Skeletal muscle tissue (tissue), 4 donors: ENCODE measurements around the gene PRDM5. TPM values are rescaled to one million over a fixed set of nuclear protein-coding genes. Genes with fewer than 3 reads are reported as not detected.

Experiments
- H3K27ac ChIP-seq: one replicate; pipeline ENCODE4 v1.7.0; 2013; ENCODE audit warnings: mild to moderate bottlenecking, low read depth, low read length, inconsistent platforms
- H3K27me3 ChIP-seq, 3 donors: one replicate each; pipeline ENCODE4 v1.7.0; 2013; ENCODE audit warnings: low read length in 3 of 3; ENCODE audit not compliant: control insufficient read depth in 3 of 3, insufficient read depth in 3 of 3
- H3K36me3 ChIP-seq, 3 donors: one replicate each; pipeline ENCODE4 v1.7.0; 2013; ENCODE audit warnings: low read length in 3 of 3; ENCODE audit not compliant: control insufficient read depth in 3 of 3, insufficient read depth in 3 of 3
- H3K4me1 ChIP-seq, 3 donors: one replicate each; pipeline ENCODE4 v1.7.0; 2013; ENCODE audit warnings: low read length in 3 of 3, mild to moderate bottlenecking in 3 of 3; ENCODE audit not compliant: control insufficient read depth in 3 of 3, insufficient read depth in 3 of 3
- H3K4me3 ChIP-seq, 3 donors: one replicate each; pipeline ENCODE4 v1.7.0; 2013; ENCODE audit warnings: low read length in 3 of 3
- H3K9ac ChIP-seq, 3 donors: one replicate each; pipeline ENCODE4 v1.7.0; 2013; ENCODE audit warnings: low read length in 3 of 3, mild to moderate bottlenecking in 3 of 3, moderate library complexity in 2 of 3, low read depth in 1 of 3
- H3K9me3 ChIP-seq, 3 donors: one replicate each; pipeline ENCODE4 v1.7.0; 2013; ENCODE audit warnings: low read length in 3 of 3; ENCODE audit not compliant: control insufficient read depth in 3 of 3
- total RNA-seq: library from RNA; depleted of rRNA; stranded (reverse); fragments of >200 nt; gene quantifications from one replicate; pipeline ENCODE4 v1.2.3, GENCODE V29; 2014
- donor health status: Osteomylitis.

The PRDM5 gene
- total RNA-seq, 1 donor from 2014 or later, result 61.1 TPM

- Histone ChIP-seq H3K4me1 (no peaks in the 10 kb centered on the region), H3K9ac (no peak overlapping the region), H3K27me3 (no peaks in the 10 kb centered on the region), H3K36me3 (no peaks in the 10 kb centered on the region), H3K27ac (no peak overlapping the region), H3K9me3 (no peaks in the 10 kb centered on the region), H3K4me3 (no peak overlapping the region)
Measured at GRCh38 chr4:120881846-120882245, 40.7 kb downstream of the PRDM5 start.

DNA sequence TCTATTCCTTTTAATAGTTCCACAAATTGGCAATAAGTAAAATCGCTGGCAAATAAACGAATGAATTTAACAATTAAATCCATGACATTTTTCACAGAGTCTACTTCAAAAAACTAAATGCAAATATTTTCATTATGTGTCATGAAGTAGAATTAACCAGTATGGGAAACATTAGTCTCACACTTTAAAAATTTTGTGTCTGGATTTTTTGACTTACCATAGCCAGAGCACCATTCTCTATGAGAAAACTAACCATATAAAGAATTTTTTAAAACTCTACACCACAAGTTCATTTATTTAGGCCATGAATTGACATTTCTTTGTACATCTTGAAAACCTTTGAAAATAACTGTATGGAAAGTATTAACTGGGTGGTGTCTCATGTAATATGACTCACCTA lies 41.2 kb downstream of the PRDM5 start:
- no peak overlapping the region for H3K27ac ChIP-seq
- no peaks in the 10 kb centered on the region for H3K9me3 ChIP-seq
- H3K27me3 ChIP-seq, result no peaks in the 10 kb centered on the region
- H3K36me3 ChIP-seq, result no peaks in the 10 kb centered on the region
- H3K9ac ChIP-seq, result no peak overlapping the region
- H3K4me1 ChIP-seq, result no peaks in the 10 kb centered on the region
- no peak overlapping the region for H3K4me3 ChIP-seq

GRCh38 chr4:120877021-120877420 lies 45.5 kb downstream of the PRDM5 start:
- H3K9ac ChIP-seq, result no peak overlapping the region
- H3K36me3 ChIP-seq, result no peaks in the 10 kb centered on the region
- H3K9me3 ChIP-seq, result no peaks in the 10 kb centered on the region
- H3K27me3 ChIP-seq, result no peaks in the 10 kb centered on the region
- no peaks in the 10 kb centered on the region for H3K4me1 ChIP-seq
- no peak overlapping the region for H3K4me3 ChIP-seq
- H3K27ac ChIP-seq, result no peak overlapping the region

- H3K27ac ChIP-seq, result no peak overlapping the region
- no peaks in the 10 kb centered on the region for H3K36me3 ChIP-seq
- no peaks in the 10 kb centered on the region for H3K4me1 ChIP-seq
- H3K27me3 ChIP-seq, result no peaks in the 10 kb centered on the region
- no peak overlapping the region for H3K4me3 ChIP-seq
- H3K9ac ChIP-seq, result no peak overlapping the region
- H3K9me3 ChIP-seq, result no peaks in the 10 kb centered on the region
Measured at GRCh38 chr4:120874792-120875774, 47.4 kb downstream of the PRDM5 start.

DNA sequence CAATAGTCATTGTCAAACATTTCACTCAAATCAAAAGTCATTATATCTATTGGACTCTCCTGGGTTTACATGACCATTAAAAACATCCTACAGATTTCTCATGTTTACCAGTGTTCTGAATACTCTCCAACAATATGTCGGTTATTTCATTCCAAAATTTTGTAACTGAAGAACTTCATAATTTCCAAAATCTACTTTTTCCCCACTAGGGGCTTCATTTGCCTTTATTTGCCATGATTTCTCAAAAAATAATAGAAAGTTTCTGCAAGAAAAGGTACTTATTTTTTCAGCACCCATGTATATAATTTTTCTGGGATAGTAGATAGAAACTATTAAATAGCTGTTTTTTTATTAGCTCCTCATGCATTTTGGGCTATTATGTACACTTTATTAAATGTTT lies 49.0 kb downstream of the PRDM5 start:
- Histone ChIP-seq H3K4me3 (no peak overlapping the region), H3K9me3 (no peaks in the 10 kb centered on the region), H3K27me3 (no peaks in the 10 kb centered on the region)

GRCh38 chr4:120871173-120871572 lies 51.4 kb downstream of the PRDM5 start:
- Histone ChIP-seq H3K27me3 (no peaks in the 10 kb centered on the region), H3K27ac (no peak overlapping the region), H3K4me3 (no peak overlapping the region), H3K4me1 (no peaks in the 10 kb centered on the region), H3K36me3 (no peaks in the 10 kb centered on the region), H3K9ac (no peak overlapping the region), H3K9me3 (no peaks in the 10 kb centered on the region)

More for the DNA sequence above, 49.0 kb downstream of the PRDM5 start:
- Histone ChIP-seq H3K27ac (no peak overlapping the region), H3K9ac (no peak overlapping the region), H3K36me3 (no peaks in the 10 kb centered on the region), H3K4me1 (no peaks in the 10 kb centered on the region)

DNA sequence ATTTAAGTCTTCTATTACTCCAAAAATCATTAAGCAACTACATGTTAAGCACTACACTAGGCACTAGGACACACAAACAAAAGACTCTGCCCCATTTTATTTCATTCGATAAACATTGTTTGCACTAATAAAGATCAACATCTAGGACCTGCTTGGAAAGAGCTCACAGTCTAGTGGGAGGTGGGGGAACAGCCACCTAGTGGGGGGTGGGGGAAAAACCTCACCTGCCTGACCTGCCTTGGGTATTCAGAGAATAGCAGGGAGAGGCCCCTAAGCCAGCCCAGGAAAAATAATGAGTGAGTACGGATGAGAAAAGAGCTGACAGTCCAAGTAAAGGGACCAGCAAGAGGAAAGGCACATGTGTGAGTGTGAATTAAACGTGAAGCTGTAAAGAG lies 52.2 kb downstream of the PRDM5 start:
- Histone ChIP-seq H3K27ac (no peak overlapping the region), H3K9ac (no peak overlapping the region), H3K4me3 (no peak overlapping the region), H3K9me3 (no peaks in the 10 kb centered on the region), H3K4me1 (no peaks in the 10 kb centered on the region), H3K27me3 (no peaks in the 10 kb centered on the region), H3K36me3 (no peaks in the 10 kb centered on the region)

DNA sequence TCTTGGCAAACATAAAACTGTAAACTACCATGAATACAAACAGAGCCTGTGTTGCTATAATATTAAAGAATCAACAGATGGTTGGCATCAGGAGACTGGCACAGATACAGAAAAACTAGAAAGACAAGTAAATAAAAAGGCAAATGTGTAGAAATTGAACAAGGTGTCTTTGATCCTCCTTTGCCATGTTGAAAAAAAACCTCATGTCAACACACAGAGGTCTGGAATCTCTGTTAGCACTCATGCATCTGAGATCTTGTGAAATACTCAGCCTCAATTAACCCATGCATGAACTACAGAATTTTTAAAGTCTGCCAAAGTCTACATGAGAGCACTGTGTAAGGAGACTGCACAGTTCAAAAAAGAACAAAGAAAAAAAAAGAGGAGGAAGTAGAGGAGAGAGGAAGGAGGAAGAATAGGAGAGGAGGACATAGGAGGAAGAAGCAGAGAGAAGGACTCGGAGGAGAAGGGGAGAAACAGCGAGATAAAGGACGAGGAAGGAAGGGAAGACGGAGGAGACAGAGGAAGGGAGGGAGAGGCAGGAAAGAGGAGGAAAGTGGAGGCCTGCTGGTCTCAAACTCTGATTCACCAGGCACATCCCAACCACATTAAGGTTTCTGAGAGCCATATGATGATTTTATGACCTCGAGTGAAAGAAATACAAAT lies 52.8 kb downstream of the PRDM5 start:
- Histone ChIP-seq H3K4me1 (no peaks in the 10 kb centered on the region), H3K36me3 (no peaks in the 10 kb centered on the region), H3K9ac (no peak overlapping the region), H3K27ac (no peak overlapping the region), H3K4me3 (no peak overlapping the region), H3K27me3 (no peaks in the 10 kb centered on the region), H3K9me3 (no peaks in the 10 kb centered on the region)

- H3K9me3 ChIP-seq, result no peaks in the 10 kb centered on the region
- H3K27ac ChIP-seq, result no peak overlapping the region
- no peak overlapping the region for H3K4me3 ChIP-seq
- no peak overlapping the region for H3K9ac ChIP-seq
- H3K36me3 ChIP-seq, result no peaks in the 10 kb centered on the region
- H3K27me3 ChIP-seq, result no peaks in the 10 kb centered on the region
- H3K4me1 ChIP-seq, result no peaks in the 10 kb centered on the region
Measured at GRCh38 chr4:120867506-120867905, 55.0 kb downstream of the PRDM5 start.

- Histone ChIP-seq H3K9ac (no peak overlapping the region), H3K36me3 (no peaks in the 10 kb centered on the region), H3K9me3 (no peaks in the 10 kb centered on the region), H3K27me3 (no peaks in the 10 kb centered on the region), H3K27ac (no peak overlapping the region), H3K4me1 (no peaks in the 10 kb centered on the region), H3K4me3 (no peak overlapping the region)
Measured at GRCh38 chr4:120865985-120866384, 56.5 kb downstream of the PRDM5 start.
